ENCODE data around the gene DMRTC2.
"Not testable (repeated sequence)": the region's sequence is repeated elsewhere in the genome, so short reads cannot be mapped to it uniquely, and the experiment has no call there.

The DMRTC2 gene

DNA sequence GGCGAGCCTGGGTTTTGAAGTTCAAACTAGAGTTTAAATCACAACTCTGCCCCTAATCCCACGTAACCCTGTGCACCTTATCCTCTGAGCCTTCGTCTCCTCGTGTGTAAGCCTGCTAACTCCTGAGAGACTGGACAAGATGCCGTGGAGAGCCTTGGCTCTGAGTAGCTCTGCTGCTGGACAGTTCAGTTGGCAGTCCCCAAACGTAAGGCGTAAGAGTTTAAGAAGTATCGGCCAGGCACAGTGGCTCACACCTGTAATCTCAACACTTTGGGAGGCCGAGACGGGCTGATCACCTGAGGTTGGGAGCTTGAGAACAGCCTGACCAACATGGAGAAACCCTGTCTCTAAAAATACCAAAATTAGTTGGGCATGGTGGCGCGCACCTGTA is 27.5 kb downstream of the DMRTC2 start:
- TF ChIP-seq, protein P1, sequence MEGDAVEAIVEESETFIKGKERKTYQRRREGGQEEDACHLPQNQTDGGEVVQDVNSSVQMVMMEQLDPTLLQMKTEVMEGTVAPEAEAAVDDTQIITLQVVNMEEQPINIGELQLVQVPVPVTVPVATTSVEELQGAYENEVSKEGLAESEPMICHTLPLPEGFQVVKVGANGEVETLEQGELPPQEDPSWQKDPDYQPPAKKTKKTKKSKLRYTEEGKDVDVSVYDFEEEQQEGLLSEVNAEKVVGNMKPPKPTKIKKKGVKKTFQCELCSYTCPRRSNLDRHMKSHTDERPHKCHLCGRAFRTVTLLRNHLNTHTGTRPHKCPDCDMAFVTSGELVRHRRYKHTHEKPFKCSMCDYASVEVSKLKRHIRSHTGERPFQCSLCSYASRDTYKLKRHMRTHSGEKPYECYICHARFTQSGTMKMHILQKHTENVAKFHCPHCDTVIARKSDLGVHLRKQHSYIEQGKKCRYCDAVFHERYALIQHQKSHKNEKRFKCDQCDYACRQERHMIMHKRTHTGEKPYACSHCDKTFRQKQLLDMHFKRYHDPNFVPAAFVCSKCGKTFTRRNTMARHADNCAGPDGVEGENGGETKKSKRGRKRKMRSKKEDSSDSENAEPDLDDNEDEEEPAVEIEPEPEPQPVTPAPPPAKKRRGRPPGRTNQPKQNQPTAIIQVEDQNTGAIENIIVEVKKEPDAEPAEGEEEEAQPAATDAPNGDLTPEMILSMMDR (IDR thresholded peaks at IDR 0.05; ENCODE audit: extremely low read depth, insufficient read depth, missing control alignments) = no peak
- in situ Hi-C loops (cut with MboI; ENCODE audit: low pct_unique_long_range_greater_than_20kb, low sequenced_read_pairs, unreplicated experiment) = loop anchor here (5.0 kb wide), 1 partner anchor 80 kb away; no protein-coding TSS in a partner anchor

DNA sequence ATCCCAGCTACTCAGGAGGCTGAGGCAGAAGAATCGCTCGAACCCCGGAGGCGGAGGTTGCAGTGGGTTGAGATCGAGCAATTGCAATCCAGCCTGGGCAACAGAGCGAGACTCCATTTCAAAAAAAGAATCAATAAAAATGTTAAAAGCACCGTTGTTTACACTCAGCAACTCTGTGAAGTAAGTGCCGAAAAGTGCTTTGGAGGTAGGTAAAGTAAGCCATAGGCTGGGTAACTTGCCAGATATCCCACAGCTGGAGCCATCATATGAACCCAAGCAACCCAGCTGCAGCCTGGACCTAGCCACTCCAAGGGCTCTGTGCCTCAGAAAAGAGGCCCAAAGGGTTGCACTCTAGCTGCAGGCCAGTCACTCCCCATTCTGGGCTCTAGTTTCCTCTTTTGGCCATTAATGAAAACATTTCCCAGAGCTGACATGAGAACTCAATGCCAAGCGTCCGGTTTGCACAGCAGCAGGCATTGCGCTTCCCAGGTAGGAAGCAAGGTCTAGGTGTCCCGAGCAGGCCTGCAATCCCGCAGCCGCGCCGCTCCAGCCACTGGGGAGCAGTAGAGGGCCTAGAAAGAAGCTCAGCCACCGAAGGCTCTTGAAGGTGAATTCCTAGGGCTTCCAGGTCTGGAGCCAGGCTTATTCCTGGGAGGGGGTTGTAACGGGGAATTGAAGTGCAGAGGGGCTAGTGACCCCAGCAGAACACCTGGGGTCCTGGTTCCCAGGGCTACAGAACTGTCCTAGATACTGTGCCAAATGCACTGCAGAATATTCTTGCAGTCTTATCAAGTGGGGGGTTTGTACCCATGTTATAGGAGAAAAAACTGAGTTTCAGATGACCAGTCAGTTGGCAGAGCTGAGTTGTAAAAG is 28.2 kb downstream of the DMRTC2 start:
- in situ Hi-C loops (cut with MboI; ENCODE audit: low pct_unique_long_range_greater_than_20kb, low sequenced_read_pairs, unreplicated experiment) = loop anchor here (5.0 kb wide), 1 partner anchor 79 kb away; no protein-coding TSS in a partner anchor
- DNase-seq (ENCODE audit: low spot score) = no peak
- TF ChIP-seq, protein P1 (IDR thresholded peaks at IDR 0.05; ENCODE audit: extremely low read depth, insufficient read depth, missing control alignments) = peak; percentile 96

More for the DNA sequence above, 27.5 kb downstream of the DMRTC2 start:
- DNase-seq (ENCODE audit: low spot score) = no peak

GRCh38 chr19:41875973-41876372 is 31.1 kb downstream of the DMRTC2 start:
- in situ Hi-C loops (cut with MboI; ENCODE audit: low pct_unique_long_range_greater_than_20kb, low sequenced_read_pairs, unreplicated experiment); DNase-seq (ENCODE audit: low spot score): not testable (repeated sequence)

DNA sequence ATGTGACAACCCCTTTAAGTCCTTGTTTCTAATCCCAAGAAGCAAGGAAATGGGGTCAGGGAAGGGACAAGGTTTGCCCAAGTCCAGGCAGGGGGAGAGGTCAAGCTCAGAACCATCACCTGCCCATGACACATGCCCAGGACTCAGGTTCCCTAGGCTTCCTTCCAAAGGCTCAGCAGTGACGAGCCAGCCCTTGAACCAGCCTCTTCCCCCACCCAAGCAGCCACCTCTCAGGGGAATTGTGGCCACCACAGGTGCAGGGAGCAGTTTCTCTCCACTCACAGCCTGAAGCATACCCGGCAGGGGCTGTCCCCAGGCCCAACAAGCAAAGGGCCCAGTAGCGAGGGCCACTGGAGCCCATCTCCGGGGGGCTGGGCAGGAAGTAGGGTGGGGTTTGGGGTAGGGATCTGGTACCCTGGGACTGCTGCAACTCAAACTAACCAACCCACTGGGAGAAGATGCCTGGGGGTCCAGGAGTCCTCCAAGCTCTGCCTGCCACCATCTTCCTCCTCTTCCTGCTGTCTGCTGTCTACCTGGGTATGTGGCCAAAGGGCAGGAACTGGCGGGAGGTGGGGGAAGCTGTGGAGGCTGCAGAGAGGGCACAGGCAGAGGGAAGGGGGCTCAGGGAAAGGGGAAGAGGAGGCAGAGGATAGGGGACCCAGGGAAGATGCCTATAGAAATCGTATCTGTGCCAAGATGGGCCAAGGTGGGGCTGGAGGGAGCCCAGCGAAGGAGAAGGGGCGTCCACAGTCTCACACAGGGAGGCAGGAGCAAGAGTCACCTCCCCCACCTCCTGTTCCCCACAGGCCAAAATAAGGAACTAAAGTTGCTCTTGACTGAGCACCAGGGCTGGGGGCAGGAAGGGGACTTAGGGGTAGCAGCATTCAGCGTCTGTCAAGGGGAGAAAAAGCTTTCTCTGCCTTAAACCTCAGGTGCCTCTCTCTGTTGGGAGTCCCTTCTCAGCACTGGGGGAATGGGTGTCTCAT is 32.3 kb downstream of the DMRTC2 start, which contains the start of gene CD79A:
CD79A (plus strand) TSS at position 433 of the 986 bp plus-strand sequence; CDS start at position 459, 26 bp downstream.
- in situ Hi-C loops (cut with MboI; ENCODE audit: low pct_unique_long_range_greater_than_20kb, low sequenced_read_pairs, unreplicated experiment) = no loop called here
- DNase-seq (ENCODE audit: low spot score) = peak; percentile 85
- TF ChIP-seq, protein P1 (IDR thresholded peaks at IDR 0.05; ENCODE audit: extremely low read depth, insufficient read depth, missing control alignments) = no peak

GRCh38 chr19:41877916-41878905 is 33.4 kb downstream of the DMRTC2 start:
- peak; percentile 66 for DNase-seq (ENCODE audit: low spot score)
- TF ChIP-seq, protein P1 (IDR thresholded peaks at IDR 0.05; ENCODE audit: extremely low read depth, insufficient read depth, missing control alignments) = no peak
- in situ Hi-C loops (cut with MboI; ENCODE audit: low pct_unique_long_range_greater_than_20kb, low sequenced_read_pairs, unreplicated experiment) = no loop called here

DNA sequence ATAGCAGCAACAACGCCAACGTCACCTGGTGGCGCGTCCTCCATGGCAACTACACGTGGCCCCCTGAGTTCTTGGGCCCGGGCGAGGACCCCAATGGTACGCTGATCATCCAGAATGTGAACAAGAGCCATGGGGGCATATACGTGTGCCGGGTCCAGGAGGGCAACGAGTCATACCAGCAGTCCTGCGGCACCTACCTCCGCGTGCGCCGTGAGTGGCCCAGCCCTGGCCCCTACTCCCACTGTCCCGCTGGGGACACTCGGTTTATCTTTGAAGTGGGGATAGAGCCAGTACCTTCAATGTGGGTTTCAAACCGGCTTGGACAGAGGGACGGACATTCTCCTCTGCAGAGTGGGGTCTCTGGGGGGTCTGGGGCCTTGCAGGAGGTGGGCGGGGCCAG is 34.2 kb downstream of the DMRTC2 start:
- in situ Hi-C loops (cut with MboI; ENCODE audit: low pct_unique_long_range_greater_than_20kb, low sequenced_read_pairs, unreplicated experiment) = no loop called here
- DNase-seq (ENCODE audit: low spot score) = no peak
- TF ChIP-seq, protein P1 (IDR thresholded peaks at IDR 0.05; ENCODE audit: extremely low read depth, insufficient read depth, missing control alignments) = no peak
